ENCODE results near the gene MARCO.

GRCh38 chr2:119011910-119012209, 69.9 kb downstream of the MARCO start:
- TF ChIP-seq POLR2A (IDR thresholded peaks at IDR 0.05) (no peak), CTCF (IDR thresholded peaks at IDR 0.05) (no peak)

Measured in lower leg skin (tissue), 3 donors.